ENCODE results near the gene RBBP7.

The RBBP7 gene

GRCh38 chrX:16870095-16870861 is at the start of gene RBBP7:
Gene RBBP7, minus strand, starts transcription at chrX:16870362. Its CDS starts 309 bp downstream, at chrX:16870053.
- peak; percentile 86 for DNase-seq (ENCODE audit: low spot score)

- DNase-seq (ENCODE audit: low spot score), result no peak
Measured at GRCh38 chrX:16918979-16919378, 48.8 kb upstream of the RBBP7 start.

- no peak for DNase-seq (ENCODE audit: low spot score)
Measured at GRCh38 chrX:16917120-16917519, 47.0 kb upstream of the RBBP7 start.

- no peak for DNase-seq (ENCODE audit: low spot score)
Measured at GRCh38 chrX:16916561-16916960, 46.4 kb upstream of the RBBP7 start.

- peak; percentile 42 for DNase-seq (ENCODE audit: low spot score)
Measured at GRCh38 chrX:16914058-16914457, 43.9 kb upstream of the RBBP7 start.

- DNase-seq (ENCODE audit: low spot score), result no peak
Measured at GRCh38 chrX:16910376-16910775, 40.2 kb upstream of the RBBP7 start.

GRCh38 chrX:16903274-16904022 is 33.3 kb upstream of the RBBP7 start:
- DNase-seq (ENCODE audit: low spot score), result peak; percentile 29

GRCh38 chrX:16897445-16897844 is 27.3 kb upstream of the RBBP7 start:
- no peak for DNase-seq (ENCODE audit: low spot score)

GRCh38 chrX:16892504-16893362 is 22.6 kb upstream of the RBBP7 start:
- peak; percentile 93 for DNase-seq (ENCODE audit: low spot score)

- DNase-seq (ENCODE audit: low spot score), result no peak
Measured at GRCh38 chrX:16885628-16886027, 15.5 kb upstream of the RBBP7 start.

GRCh38 chrX:16883487-16883804 is 13.3 kb upstream of the RBBP7 start:
- DNase-seq (ENCODE audit: low spot score), result no peak

- DNase-seq (ENCODE audit: low spot score), result peak; percentile 72
Measured at GRCh38 chrX:16882702-16883486, 12.7 kb upstream of the RBBP7 start.

- DNase-seq (ENCODE audit: low spot score), result peak; percentile 19
Measured at GRCh38 chrX:16882169-16882568, 12.0 kb upstream of the RBBP7 start.

GRCh38 chrX:16876696-16877095 is 6.5 kb upstream of the RBBP7 start:
- no peak for DNase-seq (ENCODE audit: low spot score)

GRCh38 chrX:16874458-16875095 is 4.4 kb upstream of the RBBP7 start:
- DNase-seq (ENCODE audit: low spot score), result no peak

GRCh38 chrX:16873106-16873505 is 2.9 kb upstream of the RBBP7 start:
- no peak for DNase-seq (ENCODE audit: low spot score)

- DNase-seq (ENCODE audit: low spot score), result peak; percentile 30
Measured at GRCh38 chrX:16870862-16871815, 977 bp upstream of the RBBP7 start.

GRCh38 chrX:16869393-16870094 is 618 bp downstream of the RBBP7 start:
- no peak for DNase-seq (ENCODE audit: low spot score)

- DNase-seq (ENCODE audit: low spot score), result no peak
Measured at GRCh38 chrX:16868920-16869319, 1.2 kb downstream of the RBBP7 start.

Measured in pons (tissue), 1 donor.